ENCODE measurements around the gene XRCC2. TPM values are rescaled to one million over a fixed set of nuclear protein-coding genes. Genes with fewer than 3 reads are reported as not detected.
A peak's percentile ranks its signal among the peaks of the same experiment; 100 is the strongest.

XRCC2 gene
- polyA plus RNA-seq, 1 of the 3 experiments (the other 2 are of a cell fraction) = 3.1 TPM

DNA sequence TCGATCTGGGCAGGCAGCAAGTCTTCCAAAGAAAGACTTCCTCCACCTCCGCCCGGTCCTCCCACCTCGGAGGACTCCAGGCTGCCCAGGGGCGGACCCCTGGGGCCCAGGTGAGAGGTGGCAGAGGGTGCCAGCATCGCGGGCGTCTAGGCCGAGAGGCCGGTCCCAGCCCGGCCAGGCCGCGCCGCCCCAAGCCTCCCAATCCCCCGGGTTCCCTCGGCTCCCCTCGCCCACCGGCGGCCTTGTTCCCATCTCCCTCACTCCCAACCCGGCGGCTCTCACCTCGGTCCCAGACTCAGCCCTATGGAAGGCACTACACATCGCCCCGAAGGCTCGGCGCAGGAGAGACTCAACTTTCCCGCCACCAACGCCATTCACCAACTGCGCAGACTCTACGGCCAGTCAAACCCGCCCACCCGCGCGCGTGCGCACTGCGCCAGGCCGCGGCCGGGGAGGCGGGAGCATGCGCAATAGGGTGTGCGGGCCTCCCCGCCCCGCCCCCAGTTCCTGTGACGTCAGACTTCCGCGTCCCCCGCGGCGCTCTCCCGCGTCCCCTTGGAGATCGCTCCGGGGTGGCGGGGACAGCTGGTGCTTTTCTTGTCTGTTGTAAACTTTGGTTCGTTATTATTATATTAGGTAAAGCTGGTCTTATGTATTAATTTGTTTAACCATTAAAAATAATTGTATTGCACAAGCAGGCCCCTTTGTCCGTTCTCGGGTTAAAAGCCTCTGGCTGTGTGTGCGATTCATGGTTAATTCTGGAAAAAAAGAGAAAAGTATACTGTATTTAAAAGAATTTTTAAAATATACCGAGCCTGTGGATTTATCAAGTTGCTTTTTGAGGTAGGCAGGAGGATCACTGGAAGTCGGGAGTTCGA is at the start of gene XRCC2 (continued):
- TF ChIP-seq RAD21 (IDR thresholded peaks at IDR 0.05; ENCODE audit: low read length) = peak; percentile 9; the same call in 1 of the 2 replicates
- no peak for TF ChIP-seq USF1 (IDR thresholded peaks at IDR 0.05; ENCODE audit: borderline replicate concordance, low read depth)
- no peak for TF ChIP-seq MEF2A (IDR thresholded peaks at IDR 0.05; ENCODE audit: borderline replicate concordance, low read depth)
- TF ChIP-seq RXRA (IDR thresholded peaks at IDR 0.05; ENCODE audit: borderline replicate concordance, low read depth) = no peak
- peak; percentile 9; the same call in 1 of the 2 replicates for TF ChIP-seq YY1 (IDR thresholded peaks at IDR 0.05; ENCODE audit: low read depth)
- TF ChIP-seq FOSL2 (IDR thresholded peaks at IDR 0.05; ENCODE audit: borderline replicate concordance, low read depth) = no peak
- no peak for TF ChIP-seq SMC3 (IDR thresholded peaks at IDR 0.05; ENCODE audit: low read depth, low read length)
- no peak for TF ChIP-seq NFIC (IDR thresholded peaks at IDR 0.05; ENCODE audit: borderline replicate concordance)
- no peak for TF ChIP-seq ZBTB33 (IDR thresholded peaks at IDR 0.05; ENCODE audit: borderline replicate concordance, low read depth)
- TF ChIP-seq RCOR1 (IDR thresholded peaks at IDR 0.05; ENCODE audit: low read length) = no peak

DNA sequence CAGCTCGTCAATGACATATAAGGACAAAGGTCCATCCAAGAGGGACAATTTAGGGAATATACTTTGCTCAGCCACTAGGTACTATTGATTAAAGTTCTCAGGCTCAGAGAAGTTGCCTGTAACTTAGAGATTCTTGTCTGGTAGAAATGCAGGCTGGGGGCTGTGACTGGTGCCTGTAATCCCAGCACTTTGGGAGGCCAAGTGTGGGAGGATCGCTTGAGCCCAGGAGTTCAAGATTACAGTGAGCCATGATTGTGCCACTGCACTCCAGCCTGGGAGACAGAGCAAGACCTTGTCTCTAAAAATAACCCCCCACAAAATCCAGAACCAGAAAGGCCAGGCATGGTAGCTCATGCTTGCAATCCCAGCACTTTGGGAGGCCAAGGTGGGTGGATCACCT is 47.4 kb upstream of the XRCC2 start:
- ChIA-PET POLR2A (interaction anchor here (0.7 kb wide), 1 partner anchor 931 kb away, joined by 7 read pairs; no protein-coding TSS in a partner anchor), CTCF (interaction anchor here (0.7 to 2.9 kb wide), 3 partner anchors 12 to 17 kb away, joined by 3 to 13 read pairs (median 3); no protein-coding TSS in a partner anchor)
- Histone ChIP-seq H3K4me3 (ENCODE audit: low read depth in 2 of 2, low read length in 1 of 2) (no peak overlapping the region), H3K79me2 (ENCODE audit: insufficient read depth) (no peaks in the 10 kb centered on the region), H3K4me2 (no peak overlapping the region), H3K9me3 (no peaks in the 10 kb centered on the region), H3K9ac (no peak overlapping the region), H2AFZ (ENCODE audit: low read depth) (no peak overlapping the region), H3F3A (replicated peaks; ENCODE audit: insufficient read depth) (no peaks in the 10 kb centered on the region), H3K27me3 (ENCODE audit: insufficient read depth) (no peaks in the 10 kb centered on the region; the same call in 1 of the 2 replicates), H3K4me1 (ENCODE audit: control insufficient read depth in 1 of 2, insufficient read depth in 2 of 2, low read depth in 1 of 2, low read length in 1 of 2) (no peaks in the 10 kb centered on the region), H3K36me3 (replicated peaks in 1 of 2; ENCODE audit: control insufficient read depth in 1 of 2, insufficient read depth in 2 of 2, low read length in 1 of 2) (no peaks in the 10 kb centered on the region), H3K27ac (ENCODE audit: low read depth in 2 of 2, low read length in 1 of 2) (no peak overlapping the region), H3K9me2 (no peaks in the 10 kb centered on the region), H4K20me1 (ENCODE audit: insufficient read depth) (no peaks in the 10 kb centered on the region)
- 69% methylated on average over 2 of the region's 2 CpGs for WGBS (ENCODE audit: low lambda C conversion rate)
- no peak for DNase-seq
- TF ChIP-seq MAX (IDR thresholded peaks at IDR 0.05; ENCODE audit: low read depth) (no peak), RXRA (IDR thresholded peaks at IDR 0.05; ENCODE audit: borderline replicate concordance, low read depth) (no peak), SMC3 (IDR thresholded peaks at IDR 0.05; ENCODE audit: low read depth, low read length) (no peak), EZH2phosphoT487 (IDR thresholded peaks at IDR 0.05; ENCODE audit: borderline replicate concordance, low read depth) (no peak), USF1 (IDR thresholded peaks at IDR 0.05; ENCODE audit: borderline replicate concordance, low read depth) (no peak), FOXM1 (IDR thresholded peaks at IDR 0.05; ENCODE audit: low read depth) (no peak), RCOR1 (IDR thresholded peaks at IDR 0.05; ENCODE audit: low read length) (no peak), TCF12 (IDR thresholded peaks at IDR 0.05) (no peak), REST (IDR thresholded peaks at IDR 0.05; ENCODE audit: low read depth, low read length) (no peak), GATA2 (CRISPR knock-in tag; IDR thresholded peaks at IDR 0.05) (no peak), RFX5 (IDR thresholded peaks at IDR 0.05; ENCODE audit: low read length) (no peak), YY1 (IDR thresholded peaks at IDR 0.05; ENCODE audit: low read depth) (no peak), SIN3A (IDR thresholded peaks at IDR 0.05; ENCODE audit: borderline replicate concordance, low read depth, low read length) (no peak), POLR2AphosphoS5 (IDR thresholded peaks at IDR 0.05; ENCODE audit: low read depth, low read length) (no peak), EP300 (IDR thresholded peaks at IDR 0.05; ENCODE audit: borderline replicate concordance in 1 of 2, low read depth in 1 of 2, low read length in 1 of 2) (no peak), FOXJ3 (CRISPR knock-in tag; IDR thresholded peaks at IDR 0.05) (no peak)

All from SK-N-SH (cell line).